CD14-positive monocyte (primary cell): ENCODE results near the gene CSNK1D. TPM values are rescaled to one million over a fixed set of nuclear protein-coding genes. Genes with fewer than 3 reads are reported as not detected.

Experiments
- DNase-seq, 3 donors: peaks; one replicate each; pipeline ENCODE4 v3.0.0-alpha.2; 2011 to 2022
- H2AFZ ChIP-seq: 2 replicates; pipeline ENCODE4 v1.6.0; 2012; ENCODE audit warnings: mild to moderate bottlenecking, low read depth, low read length, inconsistent platforms; ENCODE audit not compliant: insufficient read depth, poor library complexity, severe bottlenecking
- H3K27ac ChIP-seq, 2 donors: 1 replicate in 1 of 2; 2 replicates in 1 of 2; pipeline ENCODE4 v1.5.1; 2012 to 2013; ENCODE audit warnings: low read length in 2 of 2, control low read depth in 1 of 2, inconsistent platforms in 1 of 2, low read depth in 1 of 2, mild to moderate bottlenecking in 1 of 2
- H3K27me3 ChIP-seq, 2 donors: one replicate each; pipeline versions ENCODE4 v1.6.0 to v1.6.1; 2011 to 2013; ENCODE audit warnings: low read length in 2 of 2; ENCODE audit not compliant: control insufficient read depth in 2 of 2, insufficient read depth in 2 of 2
- H3K36me3 ChIP-seq, 2 donors: replicated peaks in 1 of 2; 1 replicate in 1 of 2; 2 replicates in 1 of 2; pipeline versions ENCODE4 v1.5.1 to v1.6.1; 2012 to 2013; ENCODE audit warnings: low read length in 2 of 2, control low read depth in 1 of 2, inconsistent platforms in 1 of 2, mild to moderate bottlenecking in 1 of 2; ENCODE audit not compliant: insufficient read depth in 2 of 2, control insufficient read depth in 1 of 2
- H3K4me1 ChIP-seq, 2 donors: 1 replicate in 1 of 2; 2 replicates in 1 of 2; pipeline versions ENCODE4 v1.5.1 to v1.6.1; 2012 to 2013; ENCODE audit warnings: low read length in 2 of 2, control low read depth in 1 of 2, inconsistent platforms in 1 of 2, mild to moderate bottlenecking in 1 of 2, moderate library complexity in 1 of 2; ENCODE audit not compliant: insufficient read depth in 2 of 2, control insufficient read depth in 1 of 2
- H3K4me2 ChIP-seq: replicated peaks from 2 replicates; pipeline ENCODE3; 2012; ENCODE audit warnings: low read length, moderate library complexity, mild to moderate bottlenecking; ENCODE audit not compliant: poor library complexity, severe bottlenecking; ENCODE audit errors: extremely low read depth
- H3K4me3 ChIP-seq, 3 experiments: fragments of 200-600 bp in 1 of 3; sonication (generic) in 1 of 3; replicated peaks in 1 of 3; 1 replicate in 2 of 3; 2 replicates in 1 of 3; pipeline ENCODE4 v1.5.1; 2011 to 2013; ENCODE audit warnings: low read length in 3 of 3, mild to moderate bottlenecking in 3 of 3, control low read depth in 2 of 3, low read depth in 2 of 3, inconsistent platforms in 1 of 3, moderate library complexity in 1 of 3
- H3K79me2 ChIP-seq: 2 replicates; pipeline ENCODE4 v1.6.0; 2012; ENCODE audit warnings: mild to moderate bottlenecking, control low read depth, inconsistent platforms, low read length, moderate library complexity; ENCODE audit not compliant: insufficient read depth
- H3K9ac ChIP-seq: 2 replicates; pipeline ENCODE4 v1.6.0; 2017; ENCODE audit warnings: low read length, mild to moderate bottlenecking; ENCODE audit not compliant: insufficient read depth, poor library complexity, severe bottlenecking
- H3K9me3 ChIP-seq, 2 donors: replicated peaks in 1 of 2; 1 replicate in 1 of 2; 2 replicates in 1 of 2; pipeline versions ENCODE4 v1.5.1 to v1.6.1; 2012 to 2013; ENCODE audit warnings: low read length in 2 of 2, control low read depth in 1 of 2; ENCODE audit not compliant: control insufficient read depth in 1 of 2, insufficient read depth in 1 of 2
- H4K20me1 ChIP-seq: 2 replicates; pipeline ENCODE4 v1.6.0; 2012; ENCODE audit warnings: mild to moderate bottlenecking, low read length, control low read depth, moderate library complexity; ENCODE audit not compliant: insufficient read depth
- H3K27ac Mint-ChIP-seq, 7 donors: one replicate each; pipeline ENCODE4 v1.8.0; 2020; ENCODE audit warnings: mild to moderate bottlenecking in 7 of 7, mixed read lengths in 7 of 7, moderate library complexity in 6 of 7, inconsistent platforms in 2 of 7
- H3K27me3 Mint-ChIP-seq, 3 donors: one replicate each; pipeline ENCODE4 v1.8.0; 2021 to 2022; ENCODE audit warnings: low read depth in 3 of 3, mild to moderate bottlenecking in 3 of 3, mixed read lengths in 3 of 3, moderate library complexity in 3 of 3, inconsistent platforms in 1 of 3
- H3K36me3 Mint-ChIP-seq, 2 donors: one replicate each; pipeline ENCODE4 v1.8.0; 2020; ENCODE audit warnings: mixed read lengths in 2 of 2, inconsistent platforms in 1 of 2, mild to moderate bottlenecking in 1 of 2
- H3K4me1 Mint-ChIP-seq: one replicate; pipeline ENCODE4 v1.8.0; 2020; ENCODE audit warnings: mild to moderate bottlenecking, mixed read lengths
- H3K4me3 Mint-ChIP-seq, 2 donors: one replicate each; pipeline ENCODE4 v1.8.0; 2020; ENCODE audit warnings: mild to moderate bottlenecking in 2 of 2, mixed read lengths in 2 of 2, moderate library complexity in 1 of 2
- H3K9me3 Mint-ChIP-seq, 7 donors: one replicate each; pipeline ENCODE4 v1.8.0; 2020 to 2022; ENCODE audit warnings: mixed read lengths in 7 of 7, mild to moderate bottlenecking in 6 of 7, moderate library complexity in 6 of 7, inconsistent platforms in 2 of 7
- WGBS: methylation state at CpG from one replicate; pipeline ENCODE4 v1.1.5; 2013; ENCODE audit warnings: missing lambda C conversion rate; ENCODE audit not compliant: insufficient coverage; 5-methylcytosine and 5-hydroxymethylcytosine counted together
- intact Hi-C, 2 donors: fragments of 100-400 bp; cut with micrococcal nuclease; formaldehyde crosslinking; loops; one replicate each; pipeline versions ENCODE4 v1.15.0 to v1.15.1; 2023
- polyA plus RNA-seq, 3 donors: library from polyadenylated mRNA; depleted of rRNA in 1 of 3; unstranded in 2 of 3; stranded (reverse) in 1 of 3; fragments of 300-500 nt in 2 of 3; fragments of >200 nt in 1 of 3; fragmentation: Illumina TruSeq in 2 of 3; gene quantifications; 1 replicate in 2 of 3; 2 replicates in 1 of 3; pipeline ENCODE4 v1.2.3, GENCODE V29; 2012 to 2021
- TF ChIP-seq, protein P1 (sequence below): fragments of 200-600 bp; IDR thresholded peaks from one replicate; pipeline ENCODE4 v1.8.0; 2022; ENCODE audit warnings: antibody characterized with exemption, mild to moderate bottlenecking

CSNK1D gene
- polyA plus RNA-seq, 3 donors = 47.0 to 299 (median 60.9) TPM

DNA sequence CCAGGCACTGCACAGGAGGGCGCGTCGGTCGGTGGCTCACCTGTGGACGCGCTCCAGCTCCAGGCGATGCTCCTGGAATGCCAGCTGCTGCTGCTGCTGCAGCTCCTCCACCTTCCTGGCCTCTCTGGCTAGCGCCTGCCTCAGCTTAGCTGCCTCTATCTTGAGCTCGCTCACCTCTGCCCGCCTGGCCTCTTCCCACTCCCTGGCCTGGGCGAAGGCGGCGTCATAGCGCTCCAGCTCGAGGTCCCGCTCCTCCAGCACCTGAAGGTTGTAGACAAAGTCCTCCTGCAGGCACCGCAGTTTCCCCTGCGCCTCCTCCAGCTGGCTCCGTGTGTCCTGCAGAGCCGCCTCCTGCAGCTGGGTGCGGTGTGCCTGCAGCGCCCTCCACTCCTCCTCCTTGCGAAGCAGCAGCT lies 72.0 kb downstream of the CSNK1D start:
- no peak overlapping the region for H3K4me3 Mint-ChIP-seq
- H3K4me1 Mint-ChIP-seq = peaks cover 18% of the 10 kb centered on the region
- peaks cover 3 to 13% of the 10 kb centered on the region in 2 donors for H3K36me3 ChIP-seq
- no peak overlapping the region for H3K27ac ChIP-seq
- no peak overlapping the region for H3K9ac ChIP-seq
- peaks cover 0 to 4% (median 0%) of the 10 kb centered on the region in 3 donors for H3K27me3 Mint-ChIP-seq
- no peak overlapping the region for H2AFZ ChIP-seq
- H3K4me1 ChIP-seq = peaks cover 13 to 18% of the 10 kb centered on the region in 2 donors
- H3K9me3 Mint-ChIP-seq = peaks cover 0 to 2% (median 0%) of the 10 kb centered on the region in 7 donors
- DNase-seq = no peak
- intact Hi-C loops = no loop called here
- no peak overlapping the region for H3K4me3 ChIP-seq
- 93% methylated on average over 22 of the region's 23 CpGs for WGBS
- H3K4me2 ChIP-seq = no peak overlapping the region
- no peaks in the 10 kb centered on the region for H3K27me3 ChIP-seq
- H3K27ac Mint-ChIP-seq = no peak overlapping the region
- TF ChIP-seq, protein P1, sequence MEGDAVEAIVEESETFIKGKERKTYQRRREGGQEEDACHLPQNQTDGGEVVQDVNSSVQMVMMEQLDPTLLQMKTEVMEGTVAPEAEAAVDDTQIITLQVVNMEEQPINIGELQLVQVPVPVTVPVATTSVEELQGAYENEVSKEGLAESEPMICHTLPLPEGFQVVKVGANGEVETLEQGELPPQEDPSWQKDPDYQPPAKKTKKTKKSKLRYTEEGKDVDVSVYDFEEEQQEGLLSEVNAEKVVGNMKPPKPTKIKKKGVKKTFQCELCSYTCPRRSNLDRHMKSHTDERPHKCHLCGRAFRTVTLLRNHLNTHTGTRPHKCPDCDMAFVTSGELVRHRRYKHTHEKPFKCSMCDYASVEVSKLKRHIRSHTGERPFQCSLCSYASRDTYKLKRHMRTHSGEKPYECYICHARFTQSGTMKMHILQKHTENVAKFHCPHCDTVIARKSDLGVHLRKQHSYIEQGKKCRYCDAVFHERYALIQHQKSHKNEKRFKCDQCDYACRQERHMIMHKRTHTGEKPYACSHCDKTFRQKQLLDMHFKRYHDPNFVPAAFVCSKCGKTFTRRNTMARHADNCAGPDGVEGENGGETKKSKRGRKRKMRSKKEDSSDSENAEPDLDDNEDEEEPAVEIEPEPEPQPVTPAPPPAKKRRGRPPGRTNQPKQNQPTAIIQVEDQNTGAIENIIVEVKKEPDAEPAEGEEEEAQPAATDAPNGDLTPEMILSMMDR = no peak
- H3K36me3 Mint-ChIP-seq = peaks cover 16 to 35% of the 10 kb centered on the region in 2 donors
- no peaks in the 10 kb centered on the region for H3K79me2 ChIP-seq
- H4K20me1 ChIP-seq = peaks cover 6% of the 10 kb centered on the region
- no peaks in the 10 kb centered on the region for H3K9me3 ChIP-seq

DNA sequence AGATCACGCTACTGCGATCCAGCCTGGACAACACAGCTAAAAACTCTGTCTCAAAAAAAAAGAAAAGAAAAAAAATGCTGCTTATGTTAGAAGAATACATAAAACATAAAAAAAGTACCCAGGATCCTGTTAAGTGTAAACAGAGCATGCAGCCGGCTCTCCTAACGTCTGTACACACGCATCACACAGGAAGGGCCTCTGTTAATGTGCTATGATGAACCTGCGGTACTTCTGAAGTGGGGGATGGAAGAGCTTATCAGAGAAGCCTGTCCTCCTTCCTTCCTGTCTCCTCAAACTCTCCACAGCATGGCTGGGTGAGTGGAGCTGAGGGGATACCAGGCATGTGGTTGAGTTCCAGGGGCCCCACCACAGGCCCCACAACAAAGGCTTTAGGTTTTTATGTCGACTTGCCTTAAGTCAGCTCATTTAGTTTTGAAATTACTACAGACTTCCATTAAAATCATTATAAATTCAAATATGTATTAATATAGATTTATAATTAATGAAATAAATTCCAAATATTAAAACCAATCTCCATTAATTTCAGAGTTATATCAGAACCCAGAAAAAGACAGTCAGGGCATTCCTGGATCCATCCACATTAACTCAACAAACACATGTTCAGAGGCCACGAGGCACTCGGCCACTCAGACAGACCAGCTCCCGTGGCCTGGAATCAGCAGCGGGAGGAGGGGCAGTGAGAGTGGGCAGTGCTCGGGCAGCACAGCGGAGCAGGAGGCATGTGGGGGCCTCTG lies 72.6 kb downstream of the CSNK1D start:
- Histone ChIP-seq H3K9me3 (no peaks in the 10 kb centered on the region), H3K27me3 (no peaks in the 10 kb centered on the region), H3K79me2 (no peaks in the 10 kb centered on the region), H3K36me3 (peaks cover 3 to 13% of the 10 kb centered on the region in 2 donors), H3K4me3 (no peak overlapping the region), H3K4me2 (no peak overlapping the region), H3K27ac (no peak overlapping the region), H4K20me1 (peaks cover 6% of the 10 kb centered on the region), H2AFZ (no peak overlapping the region), H3K4me1 (peaks cover 7 to 12% of the 10 kb centered on the region in 2 donors), H3K9ac (no peak overlapping the region)
- Mint-ChIP-seq H3K27ac (peak overlapping the region in 1 of 7 donors; percentile 36), H3K9me3 (peaks cover 0 to 2% (median 0%) of the 10 kb centered on the region in 7 donors), H3K36me3 (peaks cover 21 to 41% of the 10 kb centered on the region in 2 donors), H3K27me3 (peaks cover 0 to 4% (median 0%) of the 10 kb centered on the region in 3 donors), H3K4me1 (peaks cover 12% of the 10 kb centered on the region), H3K4me3 (no peak overlapping the region)
- TF ChIP-seq, protein P1 = no peak
- DNase-seq = no peak
- WGBS = 80% methylated on average over 1 of the region's 13 CpGs
- intact Hi-C loops = no loop called here
